H1 (cell line): ENCODE data around the gene PLA2G4F. TPM values are rescaled to one million over a fixed set of nuclear protein-coding genes. Genes with fewer than 3 reads are reported as not detected.

Experiments used
- CTCF ChIA-PET: fragments of 300-600 bp; sonication (Branson Sonifier 250); formaldehyde crosslinking; loops from one replicate; lab custom pipeline; 2021; ENCODE audit not compliant: partially characterized antibody; lab: Charles Lee
- POLR2A ChIA-PET: fragments of 300-600 bp; sonication (Branson Sonifier 250); formaldehyde crosslinking; loops from one replicate; lab custom pipeline; 2021; ENCODE audit warnings: inconsistent platforms; ENCODE audit not compliant: partially characterized antibody; lab: Charles Lee
- DNase-seq, 2 experiments: peaks; one replicate each; pipeline versions ENCODE4 v3.0.0 to v3.0.0-alpha.2; 2010 to 2022; ENCODE audit warnings: low spot score in 2 of 2, low read depth in 1 of 2, mixed read lengths in 1 of 2
- FAIRE-seq: peaks from 2 replicates; lab custom pipeline; 2011; peaks lifted over from hg19 to GRCh38; lab: Jason Lieb, UNC
- H2AFZ ChIP-seq: 2 replicates; pipeline ENCODE4 v1.8.1; 2012; ENCODE audit warnings: low read length, inconsistent platforms
- H2AK5ac ChIP-seq: 2 replicates; pipeline ENCODE4 v1.6.1; 2013; ENCODE audit warnings: low read depth, low read length
- H2BK120ac ChIP-seq: replicated peaks from 2 replicates; pipeline ENCODE3; 2013; ENCODE audit warnings: low read depth, low read length, inconsistent platforms
- H2BK12ac ChIP-seq: 2 replicates; pipeline ENCODE4 v1.6.1; 2013; ENCODE audit warnings: low read depth, low read length
- H2BK15ac ChIP-seq: 2 replicates; pipeline ENCODE4 v1.6.1; 2013; ENCODE audit warnings: low read length
- H2BK20ac ChIP-seq: 2 replicates; pipeline ENCODE4 v1.6.1; 2013; ENCODE audit warnings: low read length
- H2BK5ac ChIP-seq: 2 replicates; pipeline ENCODE4 v1.6.1; 2013; ENCODE audit warnings: low read depth, low read length
- H3K14ac ChIP-seq: 2 replicates; pipeline ENCODE4 v1.6.1; 2013; ENCODE audit warnings: inconsistent platforms; ENCODE audit not compliant: insufficient read length
- H3K18ac ChIP-seq: 2 replicates; pipeline ENCODE4 v1.6.1; 2013; ENCODE audit warnings: low read length; ENCODE audit errors: extremely low read depth
- H3K23ac ChIP-seq: 2 replicates; pipeline ENCODE4 v1.6.1; 2013; ENCODE audit warnings: inconsistent platforms; ENCODE audit not compliant: insufficient read length
- H3K23me2 ChIP-seq: 2 replicates; pipeline ENCODE4 v1.6.1; 2013; ENCODE audit warnings: low read depth, low read length
- H3K27ac ChIP-seq: 2 replicates; pipeline ENCODE4 v1.6.1; 2011; ENCODE audit warnings: low read depth, low read length, inconsistent platforms
- H3K27me3 ChIP-seq, 4 experiments: replicated peaks in 1 of 4; 1 replicate in 1 of 4; 2 replicates in 3 of 4; pipeline versions ENCODE4 v1.6.1 to v1.8.1; 2011 to 2013; ENCODE audit warnings: low read length in 3 of 4, mild to moderate bottlenecking in 3 of 4, inconsistent platforms in 2 of 4, mixed read lengths in 2 of 4, moderate library complexity in 1 of 4; ENCODE audit not compliant: control insufficient read depth in 3 of 4, insufficient read depth in 3 of 4; ENCODE audit errors: extremely low read depth in 1 of 4
- H3K36me3 ChIP-seq, 4 experiments: 2 replicates each; pipeline versions ENCODE4 v1.6.1 to v1.8.1; 2011 to 2013; ENCODE audit warnings: mild to moderate bottlenecking in 4 of 4, low read length in 3 of 4, moderate library complexity in 2 of 4, control low read depth in 1 of 4, inconsistent platforms in 1 of 4; ENCODE audit not compliant: insufficient read depth in 4 of 4, control insufficient read depth in 2 of 4
- H3K4ac ChIP-seq: replicated peaks from 2 replicates; pipeline ENCODE3; 2013; ENCODE audit warnings: low read length, low read depth, mixed read lengths, inconsistent platforms; ENCODE audit not compliant: insufficient read length
- H3K4me1 ChIP-seq, 4 experiments: replicated peaks in 1 of 4; 1 replicate in 1 of 4; 2 replicates in 3 of 4; pipeline versions ENCODE4 v1.6.1 to v1.8.1; 2011 to 2013; ENCODE audit warnings: low read length in 3 of 4, inconsistent platforms in 2 of 4, mixed read lengths in 1 of 4; ENCODE audit not compliant: insufficient read depth in 4 of 4, control insufficient read depth in 3 of 4
- H3K4me2 ChIP-seq, 2 experiments: 2 replicates each; pipeline versions ENCODE4 v1.6.1 to v1.8.1; 2011 to 2013; ENCODE audit warnings: low read depth in 2 of 2, low read length in 2 of 2, control low read depth in 1 of 2, inconsistent platforms in 1 of 2, mild to moderate bottlenecking in 1 of 2; ENCODE audit not compliant: insufficient read depth in 1 of 2
- H3K4me3 ChIP-seq, 4 experiments: fragments of 200-600, 300-600 bp in 1 of 4; sonication (generic), shearing (Covaris generic), sonication (Bioruptor Twin) in 1 of 4; 2 replicates each; pipeline versions ENCODE4 v1.5.1 to v1.8.1; 2011 to 2016; ENCODE audit warnings: low read length in 4 of 4, low read depth in 3 of 4, control low read depth in 2 of 4, inconsistent platforms in 2 of 4, mild to moderate bottlenecking in 2 of 4, mixed read lengths in 1 of 4, moderate library complexity in 1 of 4; ENCODE audit not compliant: insufficient read depth in 2 of 4; ENCODE audit errors: extremely low read depth in 1 of 4
- H3K56ac ChIP-seq: replicated peaks from 2 replicates; pipeline ENCODE3; 2013; ENCODE audit warnings: low read depth, mild to moderate bottlenecking, mixed read lengths, low read length, inconsistent platforms; ENCODE audit not compliant: insufficient read length
- H3K79me1 ChIP-seq: 2 replicates; pipeline ENCODE4 v1.6.1; 2013; ENCODE audit warnings: low read depth, low read length, control low read depth
- H3K79me2 ChIP-seq, 2 experiments: 2 replicates each; pipeline versions ENCODE4 v1.6.1 to v1.8.1; 2012 to 2013; ENCODE audit warnings: low read length in 2 of 2, mild to moderate bottlenecking in 2 of 2, inconsistent platforms in 1 of 2; ENCODE audit not compliant: insufficient read depth in 2 of 2, control insufficient read depth in 1 of 2
- H3K9ac ChIP-seq, 4 experiments: replicated peaks in 1 of 4; 1 replicate in 1 of 4; 2 replicates in 3 of 4; pipeline versions ENCODE4 v1.6.1 to v1.8.1; 2011 to 2013; ENCODE audit warnings: low read depth in 3 of 4, low read length in 3 of 4, control low read depth in 2 of 4, mild to moderate bottlenecking in 2 of 4, moderate library complexity in 2 of 4, inconsistent platforms in 1 of 4; ENCODE audit errors: extremely low read depth in 1 of 4
- H3K9me3 ChIP-seq, 2 experiments: 2 replicates each; pipeline versions ENCODE4 v1.6.1 to v1.8.1; 2012 to 2013; ENCODE audit warnings: mild to moderate bottlenecking in 2 of 2, moderate library complexity in 2 of 2, control low read depth in 1 of 2, inconsistent platforms in 1 of 2, low read depth in 1 of 2, low read length in 1 of 2, mixed read lengths in 1 of 2; ENCODE audit not compliant: insufficient read depth in 2 of 2
- H4K20me1 ChIP-seq, 2 experiments: replicated peaks in 1 of 2; 2 replicates each; pipeline versions ENCODE3 to v1.8.1; 2011 to 2013; ENCODE audit warnings: inconsistent platforms in 2 of 2, low read length in 2 of 2, mild to moderate bottlenecking in 1 of 2; ENCODE audit not compliant: insufficient read depth in 2 of 2, control insufficient read depth in 1 of 2
- H4K5ac ChIP-seq: 2 replicates; pipeline ENCODE4 v1.6.1; 2013; ENCODE audit warnings: low read length, low read depth, mixed read lengths, inconsistent platforms; ENCODE audit not compliant: insufficient read length
- H4K8ac ChIP-seq: 2 replicates; pipeline ENCODE4 v1.8.0; 2013; ENCODE audit warnings: mild to moderate bottlenecking, moderate library complexity, low read length, inconsistent platforms; ENCODE audit not compliant: insufficient read depth; ENCODE audit errors: extremely low read depth
- H4K91ac ChIP-seq: replicated peaks from 2 replicates; pipeline ENCODE3; 2013; ENCODE audit warnings: low read length, mixed read lengths, inconsistent platforms; ENCODE audit not compliant: insufficient read length
- BACH1 ChIP-seq: IDR thresholded peaks from 2 replicates; pipeline ENCODE4 v1.6.1; 2012; ENCODE audit warnings: low read length, improper control_type of control experiment
- BRCA1 ChIP-seq: IDR thresholded peaks from 2 replicates; pipeline ENCODE4 v1.6.1; 2012; ENCODE audit warnings: low read depth, low read length, improper control_type of control experiment
- CHD1 ChIP-seq: IDR thresholded peaks from 2 replicates; pipeline ENCODE4 v1.6.1; 2012; ENCODE audit warnings: low read depth, low read length, improper control_type of control experiment
- CHD2 ChIP-seq: IDR thresholded peaks from 2 replicates; pipeline ENCODE4 v1.6.1; 2012; ENCODE audit warnings: low read length, improper control_type of control experiment
- EGR1 ChIP-seq: IDR thresholded peaks from 2 replicates; pipeline ENCODE4 v1.6.1; 2011; ENCODE audit warnings: low read depth, low read length, borderline replicate concordance
- GABPA ChIP-seq: IDR thresholded peaks from 2 replicates; pipeline ENCODE4 v1.6.1; 2011; ENCODE audit warnings: mild to moderate bottlenecking, low read length, moderate library complexity, borderline replicate concordance; ENCODE audit not compliant: insufficient read depth
- MAFK ChIP-seq: IDR thresholded peaks from 2 replicates; pipeline ENCODE4 v1.6.1; 2012; ENCODE audit warnings: low read depth, mild to moderate bottlenecking, improper control_type of control experiment, low read length
- PHF8 ChIP-seq: fragments of 200-600 bp; sonication (generic); conservative IDR thresholded peaks from 2 replicates; pipeline ENCODE4 v1.7.1; 2012; ENCODE audit warnings: low read depth, mild to moderate bottlenecking, inconsistent platforms, low read length, moderate library complexity
- RBBP5 ChIP-seq: IDR thresholded peaks from 2 replicates; pipeline ENCODE4 v1.7.1; 2012; ENCODE audit warnings: low read depth, mild to moderate bottlenecking, inconsistent platforms, low read length, moderate library complexity, borderline replicate concordance
- RXRA ChIP-seq: IDR thresholded peaks from 2 replicates; pipeline ENCODE4 v1.6.1; 2011; ENCODE audit warnings: low read depth, mild to moderate bottlenecking, low read length, moderate library complexity; ENCODE audit not compliant: insufficient read depth
- SIRT6 ChIP-seq: IDR thresholded peaks from one replicate; pipeline ENCODE4 v1.7.1; 2012; ENCODE audit warnings: low read length, inconsistent platforms
- TCF12 ChIP-seq: IDR thresholded peaks from 2 replicates; pipeline ENCODE4 v1.6.1; 2011; ENCODE audit warnings: low read depth, mild to moderate bottlenecking, low read length
- YY1 ChIP-seq: IDR thresholded peaks from 2 replicates; pipeline ENCODE4 v1.6.1; 2011; ENCODE audit warnings: low read depth, mild to moderate bottlenecking, low read length
- WGBS, 2 experiments: shearing (Covaris generic) in 1 of 2; methylation state at CpG; one replicate each; pipeline versions ENCODE4 v1.1.6 to v1.1.7; 2013 to 2015; ENCODE audit warnings: low lambda C conversion rate in 2 of 2, mixed read lengths in 2 of 2, inconsistent platforms in 1 of 2, low coverage in 1 of 2, missing lambda C conversion rate in 1 of 2; ENCODE audit not compliant: insufficient replicate concordance in 2 of 2, insufficient coverage in 1 of 2, insufficient read length in 1 of 2; ENCODE audit errors: extremely low coverage in 1 of 2, missing lambda C conversion rate in 1 of 2; 5-methylcytosine and 5-hydroxymethylcytosine counted together
- polyA plus RNA-seq, 7 experiments: library from polyadenylated mRNA; depleted of rRNA in 3 of 7; stranded (reverse) in 5 of 7; unstranded in 2 of 7; fragments of >200 nt in 5 of 7; fragments of 200-250 nt in 2 of 7; gene quantifications; 1 replicate in 5 of 7; 2 replicates in 1 of 7; 4 replicates in 1 of 7; pipeline versions ENCODE4 v1.2.1 to v1.2.3, GENCODE V29; 2011 to 2013; ENCODE audit warnings: missing spikeins in 2 of 7, mixed read lengths in 2 of 7
- total RNA-seq: library from RNA; stranded (reverse); fragmentation: NEBNext Ultra II Directional; extraction: Animal tissue kit (Norgen Biotek cat#: 25700); gene quantifications from 2 replicates; pipeline ENCODE4 v1.2.1, GENCODE V29; 2021

PLA2G4F gene
- total and polyA plus RNA-seq, 2 of the 8 experiments (the other 6 are each of a cell fraction or from before 2014, with no cell fraction given), result not detected

DNA sequence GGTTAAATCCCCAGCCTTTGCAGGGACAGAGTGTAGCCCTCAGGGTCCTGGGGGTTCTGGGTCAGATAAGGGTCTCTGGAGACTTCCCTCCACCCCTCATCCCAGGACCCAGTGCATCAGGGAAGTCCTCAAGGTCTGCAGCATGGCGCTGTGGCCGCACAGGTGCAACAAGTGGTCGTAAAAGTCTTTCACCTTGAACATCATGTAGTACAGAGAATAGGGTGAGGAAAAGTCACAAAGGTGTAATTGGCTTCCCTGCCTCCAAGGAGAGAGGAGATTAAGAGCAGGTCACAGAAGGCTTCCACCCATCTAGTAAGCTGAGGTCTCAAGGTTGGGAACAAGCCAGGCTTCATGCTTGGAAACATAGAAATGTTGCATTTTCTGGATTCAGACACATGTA lies 32.9 kb downstream of the PLA2G4F start:
- Histone ChIP-seq H3K4me2 (no peak overlapping the region), H3K23me2 (no peaks in the 10 kb centered on the region), H3K27ac (no peak overlapping the region), H4K5ac (no peak overlapping the region), H2AFZ (no peak overlapping the region), H3K27me3 (no peaks in the 10 kb centered on the region), H3K18ac (no peak overlapping the region), H3K36me3 (no peaks in the 10 kb centered on the region), H3K56ac (no peak overlapping the region), H2AK5ac (no peak overlapping the region), H4K91ac (no peak overlapping the region), H2BK20ac (no peak overlapping the region), H3K79me1 (no peaks in the 10 kb centered on the region), H4K20me1 (no peaks in the 10 kb centered on the region), H3K4me3 (no peak overlapping the region), H3K4ac (no peak overlapping the region), H3K9ac (no peak overlapping the region), H3K4me1 (peaks cover 0 to 6% (median 0%) of the 10 kb centered on the region in 4 experiments; a peak in 3 of 7 replicates), H2BK120ac (no peak overlapping the region), H2BK12ac (no peak overlapping the region), H3K79me2 (no peaks in the 10 kb centered on the region), H3K9me3 (no peaks in the 10 kb centered on the region), H3K23ac (no peak overlapping the region), H2BK5ac (no peak overlapping the region), H3K14ac (no peak overlapping the region), H4K8ac (no peak overlapping the region), H2BK15ac (no peak overlapping the region)
- CTCF ChIA-PET, result interaction anchor here (0.6 to 1.2 kb wide), 4 partner anchors 11 to 57 kb away, joined by 3 read pairs; no protein-coding TSS in a partner anchor
- 89% methylated on average over 3 of the region's 3 CpGs; no CpG with 5 or more reads in 1 of the 2 experiments for WGBS, 2 experiments
- no peak for DNase-seq
- POLR2A ChIA-PET, result no interaction called here
- FAIRE-seq, result no peak
- no peak for TF ChIP-seq TCF12
- TF ChIP-seq BACH1, result no peak
- no peak for TF ChIP-seq SIRT6
- TF ChIP-seq RXRA, result no peak
- no peak for TF ChIP-seq MAFK
- no peak for TF ChIP-seq PHF8
- no peak for TF ChIP-seq YY1
- TF ChIP-seq CHD2, result no peak
- no peak for TF ChIP-seq EGR1
- TF ChIP-seq CHD1, result no peak
- no peak for TF ChIP-seq GABPA
- no peak for TF ChIP-seq RBBP5
- no peak for TF ChIP-seq BRCA1
